Type B pancreatic cell (in vitro differentiated cells): ENCODE measurements around the gene DTX2. TPM values are rescaled to one million over a fixed set of nuclear protein-coding genes. Genes with fewer than 3 reads are reported as not detected.
A peak's percentile ranks its signal among the peaks of the same experiment; 100 is the strongest.
"Not testable (repeated sequence)": the region's sequence is repeated elsewhere in the genome, so short reads cannot be mapped to it uniquely, and the experiment has no call there.

Source experiments
- DNase-seq: peaks from one replicate; pipeline ENCODE4 v3.0.0; 2021; ENCODE audit warnings: mixed read lengths; ENCODE audit not compliant: unreplicated experiment; ENCODE audit errors: extremely low spot score
- H3K27ac Mint-ChIP-seq: 2 replicates; pipeline ENCODE4 v1.8.0; 2021; ENCODE audit warnings: mild to moderate bottlenecking, mixed read lengths
- H3K27me3 Mint-ChIP-seq: 2 replicates; pipeline ENCODE4 v1.8.0; 2021; ENCODE audit warnings: mixed read lengths
- H3K36me3 Mint-ChIP-seq: 2 replicates; pipeline ENCODE4 v1.8.0; 2021; ENCODE audit warnings: mixed read lengths
- H3K4me1 Mint-ChIP-seq: one replicate; pipeline ENCODE4 v1.8.0; 2021; ENCODE audit warnings: mixed read lengths; ENCODE audit not compliant: unreplicated experiment
- H3K4me3 Mint-ChIP-seq: 2 replicates; pipeline ENCODE4 v1.8.0; 2021; ENCODE audit warnings: mild to moderate bottlenecking, mixed read lengths
- H3K9me3 Mint-ChIP-seq: 2 replicates; pipeline ENCODE4 v1.8.0; 2021; ENCODE audit warnings: mixed read lengths
- CTCF ChIP-seq: fragments of 200-600 bp; sonication (generic); conservative IDR thresholded peaks from 2 replicates; pipeline ENCODE4 v1.5.0; 2021; ENCODE audit warnings: antibody characterized with exemption, mild to moderate bottlenecking
- total RNA-seq: library from RNA; stranded (reverse); gene quantifications from 2 replicates; pipeline ENCODE4 v1.2.1, GENCODE V29; 2021; ENCODE audit warnings: low replicate concordance

DTX2 gene
- total RNA-seq, 1 donor from 2014 or later, result 30.6 TPM

GRCh38 chr7:76430211-76430610 is 31.3 kb upstream of the DTX2 start:
- peak; percentile 54 for DNase-seq
- Mint-ChIP-seq H3K27me3 (no peaks in the 10 kb centered on the region), H3K27ac (no peak overlapping the region), H3K4me1 (peaks cover 4% of the 10 kb centered on the region), H3K36me3 (no peaks in the 10 kb centered on the region), H3K9me3 (no peaks in the 10 kb centered on the region), H3K4me3 (no peak overlapping the region)
- TF ChIP-seq CTCF, result no peak

GRCh38 chr7:76430836-76431235 is 30.7 kb upstream of the DTX2 start:
- Mint-ChIP-seq H3K4me1 (peaks cover 4% of the 10 kb centered on the region), H3K27ac (no peak overlapping the region), H3K9me3 (no peaks in the 10 kb centered on the region), H3K4me3 (no peak overlapping the region), H3K36me3 (no peaks in the 10 kb centered on the region), H3K27me3 (no peaks in the 10 kb centered on the region)
- TF ChIP-seq CTCF, result no peak
- DNase-seq, result peak; percentile 57

DNA sequence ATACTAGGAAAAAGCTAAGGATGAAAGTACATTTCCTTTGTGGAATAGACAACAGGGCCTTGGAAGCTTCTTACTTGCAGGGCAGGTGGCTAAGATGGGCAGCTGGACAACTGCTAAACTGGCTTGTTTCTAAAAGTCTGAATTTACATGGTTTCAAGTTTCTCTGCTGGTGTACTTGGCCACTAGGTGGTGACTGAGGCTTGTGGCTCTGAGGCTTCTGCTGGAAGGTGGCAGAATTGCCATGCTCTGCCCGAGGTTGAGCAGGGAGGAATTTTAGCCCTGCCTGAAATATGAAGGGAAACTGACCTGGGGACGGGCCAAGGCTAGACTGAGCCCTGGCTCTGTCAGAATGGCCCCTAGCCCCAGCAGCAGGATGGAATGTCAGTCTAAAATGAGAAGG is 23.6 kb upstream of the DTX2 start:
- peak; percentile 76 for DNase-seq
- not testable (repeated sequence) for H3K4me3 Mint-ChIP-seq, H3K36me3 Mint-ChIP-seq, H3K9me3 Mint-ChIP-seq, H3K4me1 Mint-ChIP-seq, H3K27me3 Mint-ChIP-seq
- peak overlapping the region; percentile 45 for H3K27ac Mint-ChIP-seq
- peak; percentile 80 for TF ChIP-seq CTCF

GRCh38 chr7:76439120-76439888 is 22.2 kb upstream of the DTX2 start:
- not testable (repeated sequence) for H3K36me3 Mint-ChIP-seq, H3K4me1 Mint-ChIP-seq, H3K27ac Mint-ChIP-seq, H3K4me3 Mint-ChIP-seq, H3K27me3 Mint-ChIP-seq, H3K9me3 Mint-ChIP-seq
- DNase-seq, result peak; percentile 51

DNA sequence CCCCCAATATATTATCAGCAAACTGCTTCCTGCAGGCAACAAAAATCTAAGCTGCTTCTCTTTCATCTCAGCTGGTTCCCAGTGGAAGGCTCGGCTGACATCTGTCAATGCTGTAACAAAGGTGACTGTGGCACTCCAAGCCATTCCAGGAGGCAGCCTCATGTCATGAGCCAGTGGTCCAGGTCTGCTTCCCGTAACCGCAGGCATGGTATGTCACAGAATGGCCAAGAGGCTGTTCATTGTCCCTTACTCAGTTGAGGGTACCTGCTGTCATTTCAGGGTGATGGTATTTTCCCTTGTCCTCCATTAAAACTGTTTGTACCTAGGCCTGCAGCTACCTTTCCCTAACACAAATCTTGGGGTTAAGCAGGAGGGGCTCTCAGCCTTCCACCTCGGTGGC is 21.1 kb upstream of the DTX2 start:
- H3K36me3 Mint-ChIP-seq, DNase-seq, H3K4me1 Mint-ChIP-seq, H3K27ac Mint-ChIP-seq, H3K9me3 Mint-ChIP-seq, H3K4me3 Mint-ChIP-seq, H3K27me3 Mint-ChIP-seq: not testable (repeated sequence)

DNA sequence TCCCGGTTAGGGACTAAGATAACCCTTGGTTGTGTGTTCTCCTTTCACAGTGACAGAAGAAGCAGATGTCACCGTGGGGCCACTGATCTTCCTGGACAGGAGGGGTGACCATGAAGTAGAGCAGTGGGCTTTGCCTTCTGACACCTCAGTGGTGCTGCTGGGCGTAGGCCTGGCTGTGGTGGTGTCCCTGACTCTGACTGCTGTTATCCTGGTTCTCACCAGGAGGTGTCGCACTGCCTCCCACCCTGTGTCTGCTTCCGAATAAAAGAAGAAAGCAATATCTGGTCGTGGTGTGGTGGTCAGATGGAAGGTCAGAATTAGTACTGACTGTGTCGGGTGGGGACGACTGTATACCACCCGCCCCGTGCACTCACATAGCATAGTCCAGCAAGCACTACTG is 19.7 kb upstream of the DTX2 start:
- not testable (repeated sequence) for H3K27me3 Mint-ChIP-seq, DNase-seq, H3K27ac Mint-ChIP-seq, H3K36me3 Mint-ChIP-seq, H3K4me1 Mint-ChIP-seq, H3K4me3 Mint-ChIP-seq, H3K9me3 Mint-ChIP-seq

GRCh38 chr7:76442664-76443446 is 18.7 kb upstream of the DTX2 start:
- not testable (repeated sequence) for H3K27ac Mint-ChIP-seq

DNA sequence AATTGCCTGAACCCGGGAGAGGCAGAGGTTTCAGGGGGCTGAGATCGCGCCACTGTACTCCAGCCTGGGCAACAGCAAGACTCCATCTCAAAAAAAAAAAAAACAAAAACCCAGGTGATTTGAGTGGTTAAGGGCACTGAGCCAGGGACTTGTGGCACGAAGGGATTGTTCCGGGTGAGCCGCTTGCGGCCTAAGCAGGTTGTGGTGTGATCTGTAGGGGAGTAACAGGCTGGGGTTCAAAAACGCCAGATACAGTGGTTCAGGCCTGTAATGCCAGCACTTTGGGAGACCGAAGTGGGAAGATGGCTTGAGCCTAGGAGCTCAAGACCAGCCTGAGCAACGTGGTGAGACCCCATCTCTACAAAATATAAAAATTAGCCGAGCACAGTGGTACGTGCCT is 17.7 kb upstream of the DTX2 start:
- not testable (repeated sequence) for H3K36me3 Mint-ChIP-seq, H3K4me1 Mint-ChIP-seq, DNase-seq, H3K4me3 Mint-ChIP-seq, H3K9me3 Mint-ChIP-seq, H3K27ac Mint-ChIP-seq, H3K27me3 Mint-ChIP-seq

More at GRCh38 chr7:76442664-76443446, 18.7 kb upstream of the DTX2 start:
- not testable (repeated sequence) for H3K27me3 Mint-ChIP-seq, DNase-seq, H3K9me3 Mint-ChIP-seq, H3K4me1 Mint-ChIP-seq, H3K36me3 Mint-ChIP-seq, H3K4me3 Mint-ChIP-seq

DNA sequence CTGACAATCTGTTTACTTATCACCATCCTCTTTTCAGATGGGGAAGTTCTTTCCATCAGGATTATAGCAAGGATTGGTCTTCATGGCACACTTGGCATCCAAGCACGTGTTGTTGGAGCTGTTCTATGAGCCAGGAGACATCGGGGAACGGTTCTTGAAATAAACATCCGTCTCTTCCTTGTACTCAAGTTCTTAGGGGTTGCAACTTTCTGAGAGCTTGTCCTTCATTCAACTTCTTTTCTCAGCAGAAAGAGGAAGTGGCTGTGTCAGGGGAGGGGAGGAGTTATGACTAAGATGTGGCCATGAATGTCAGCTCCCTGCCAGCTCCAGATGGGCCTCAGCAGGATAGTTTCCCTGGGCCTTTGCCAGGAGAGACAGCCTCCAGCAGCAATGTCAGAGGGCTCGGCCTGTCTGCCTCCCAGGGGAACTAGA is 15.9 kb upstream of the DTX2 start:
- H3K27me3 Mint-ChIP-seq, H3K27ac Mint-ChIP-seq, H3K9me3 Mint-ChIP-seq, H3K4me1 Mint-ChIP-seq, H3K4me3 Mint-ChIP-seq, H3K36me3 Mint-ChIP-seq, DNase-seq: not testable (repeated sequence)

- DNase-seq, H3K36me3 Mint-ChIP-seq, H3K4me3 Mint-ChIP-seq, H3K27ac Mint-ChIP-seq, H3K9me3 Mint-ChIP-seq, H3K27me3 Mint-ChIP-seq, H3K4me1 Mint-ChIP-seq: not testable (repeated sequence)
Measured at GRCh38 chr7:76457017-76457416, 4.5 kb upstream of the DTX2 start.

DNA sequence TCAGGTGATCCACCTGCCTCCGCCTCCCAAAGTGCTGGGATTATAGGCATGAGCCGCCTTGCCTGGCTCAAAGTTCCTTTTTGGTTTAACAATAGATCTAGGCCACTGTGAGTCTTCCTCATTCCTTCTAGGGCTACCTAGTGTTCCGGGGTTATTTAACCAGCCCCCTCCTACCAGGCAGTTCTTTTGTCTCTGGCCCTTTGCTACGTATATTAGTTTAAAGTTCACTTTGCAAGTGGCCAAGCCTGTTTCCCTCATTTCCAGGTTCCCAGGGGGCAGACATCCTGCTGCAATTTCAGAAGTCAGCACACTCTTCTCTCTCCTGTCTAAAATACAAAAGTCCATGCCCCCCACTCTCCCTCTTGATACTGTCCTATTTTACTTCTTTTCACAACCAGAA is 3.0 kb upstream of the DTX2 start:
- H3K9me3 Mint-ChIP-seq, H3K36me3 Mint-ChIP-seq, H3K27me3 Mint-ChIP-seq, DNase-seq, H3K27ac Mint-ChIP-seq, H3K4me3 Mint-ChIP-seq, H3K4me1 Mint-ChIP-seq: not testable (repeated sequence)
